ENCODE results near the gene MUC12. TPM values are rescaled to one million over a fixed set of nuclear protein-coding genes. Genes with fewer than 3 reads are reported as not detected.
"Not testable (repeated sequence)": the region's sequence is repeated elsewhere in the genome, so short reads cannot be mapped to it uniquely, and the experiment has no call there.

MUC12 gene
- total RNA-seq, 1 donor from 2014 or later: not detected

- DNase-seq (ENCODE audit: low spot score): no peak
- ATAC-seq: no peak
- intact Hi-C loops (cut with DNase I): no loop called here
These were observed 51.1 kb downstream of the MUC12 start for GRCh38 chr7:101020444-101020843.

DNA sequence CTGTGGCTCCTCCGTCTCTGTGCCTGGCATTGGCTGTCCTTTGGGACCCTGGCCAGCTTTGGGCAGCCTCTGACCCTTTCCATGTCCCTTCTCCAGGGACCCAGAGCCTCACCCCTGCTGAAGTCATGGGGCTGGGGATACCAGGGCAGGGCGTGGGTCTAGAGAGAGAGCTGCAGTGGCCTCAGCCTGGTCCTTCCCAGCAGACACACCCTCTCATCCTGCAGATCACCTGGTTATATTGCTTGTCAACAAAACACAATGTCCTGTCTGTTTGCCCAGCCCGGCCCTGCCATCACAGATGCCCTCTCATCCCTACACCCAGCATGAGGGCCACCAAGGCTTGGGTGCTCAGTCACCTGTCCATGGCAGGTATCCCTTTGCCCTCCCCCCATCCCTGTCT, 52.3 kb downstream of the MUC12 start:
- no peak for ATAC-seq
- no peak for DNase-seq (ENCODE audit: low spot score)
- intact Hi-C loops (cut with DNase I): no loop called here

- ATAC-seq (no peak), DNase-seq (ENCODE audit: low spot score) (no peak)
- intact Hi-C loops (cut with DNase I): no loop called here
These were observed 54.5 kb downstream of the MUC12 start for GRCh38 chr7:101023839-101024238.

GRCh38 chr7:101031082-101031481, 61.7 kb downstream of the MUC12 start:
- ATAC-seq (no peak), DNase-seq (ENCODE audit: low spot score) (no peak)
- intact Hi-C loops (cut with DNase I): no loop called here

DNA sequence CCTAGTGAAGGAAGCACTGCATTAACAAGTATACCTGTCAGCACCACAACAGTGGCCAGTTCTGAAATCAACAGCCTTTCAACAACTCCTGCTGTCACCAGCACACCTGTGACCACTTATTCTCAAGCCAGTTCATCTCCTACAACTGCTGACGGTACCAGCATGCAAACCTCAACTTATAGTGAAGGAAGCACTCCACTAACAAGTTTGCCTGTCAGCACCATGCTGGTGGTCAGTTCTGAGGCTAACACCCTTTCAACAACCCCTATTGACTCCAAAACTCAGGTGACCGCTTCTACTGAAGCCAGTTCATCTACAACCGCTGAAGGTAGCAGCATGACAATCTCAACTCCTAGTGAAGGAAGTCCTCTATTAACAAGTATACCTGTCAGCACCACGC, 66.6 kb downstream of the MUC12 start:
- ATAC-seq: no peak
- DNase-seq (ENCODE audit: low spot score): no peak
- intact Hi-C loops (cut with DNase I): no loop called here

DNA sequence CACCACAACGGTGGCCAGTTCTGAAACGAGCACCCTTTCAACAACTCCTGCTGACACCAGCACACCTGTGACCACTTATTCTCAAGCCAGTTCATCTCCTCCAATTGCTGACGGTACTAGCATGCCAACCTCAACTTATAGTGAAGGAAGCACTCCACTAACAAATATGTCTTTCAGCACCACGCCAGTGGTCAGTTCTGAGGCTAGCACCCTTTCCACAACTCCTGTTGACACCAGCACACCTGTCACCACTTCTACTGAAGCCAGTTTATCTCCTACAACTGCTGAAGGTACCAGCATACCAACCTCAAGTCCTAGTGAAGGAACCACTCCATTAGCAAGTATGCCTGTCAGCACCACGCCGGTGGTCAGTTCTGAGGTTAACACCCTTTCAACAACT, 71.9 kb downstream of the MUC12 start:
- ATAC-seq; intact Hi-C loops (cut with DNase I); DNase-seq (ENCODE audit: low spot score): not testable (repeated sequence)

DNA sequence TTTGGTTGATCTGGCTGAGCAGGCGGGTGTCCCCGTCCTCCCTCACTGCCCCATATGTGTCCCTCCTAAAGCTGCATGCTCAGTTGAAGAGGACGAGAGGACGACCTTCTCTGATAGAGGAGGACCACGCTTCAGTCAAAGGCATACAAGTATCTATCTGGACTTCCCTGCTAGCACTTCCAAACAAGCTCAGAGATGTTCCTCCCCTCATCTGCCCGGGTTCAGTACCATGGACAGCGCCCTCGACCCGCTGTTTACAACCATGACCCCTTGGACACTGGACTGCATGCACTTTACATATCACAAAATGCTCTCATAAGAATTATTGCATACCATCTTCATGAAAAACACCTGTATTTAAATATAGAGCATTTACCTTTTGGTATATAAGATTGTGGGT, 89.0 kb downstream of the MUC12 start:
- ATAC-seq: peak; percentile 73
- DNase-seq (ENCODE audit: low spot score): peak; percentile 83
- intact Hi-C loops (cut with DNase I): loop anchor here (5.0 kb wide), 2 partner anchors 161 to 256 kb away; partner anchors contain the start of gene ACHE

DNA sequence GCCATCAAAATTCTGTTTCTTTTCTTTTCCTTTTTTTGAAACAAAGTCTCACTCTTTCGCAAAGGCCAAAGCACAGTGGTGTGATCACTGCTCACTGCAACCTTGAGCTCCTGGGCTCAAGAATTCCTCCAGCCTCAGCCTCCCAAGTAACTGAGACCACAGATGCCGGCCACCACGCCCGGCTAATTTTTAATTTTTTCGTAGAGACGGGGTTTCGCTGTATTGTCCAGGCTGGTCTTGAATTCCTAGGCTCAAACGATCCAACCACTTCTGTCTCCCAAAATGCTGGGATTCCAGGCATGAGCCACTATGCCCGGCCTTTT, 90.2 kb downstream of the MUC12 start:
- no peak for ATAC-seq
- DNase-seq (ENCODE audit: low spot score): no peak
- intact Hi-C loops (cut with DNase I): loop anchor here (5.0 kb wide), 2 partner anchors 162 to 257 kb away; partner anchors contain the start of gene ACHE

DNA sequence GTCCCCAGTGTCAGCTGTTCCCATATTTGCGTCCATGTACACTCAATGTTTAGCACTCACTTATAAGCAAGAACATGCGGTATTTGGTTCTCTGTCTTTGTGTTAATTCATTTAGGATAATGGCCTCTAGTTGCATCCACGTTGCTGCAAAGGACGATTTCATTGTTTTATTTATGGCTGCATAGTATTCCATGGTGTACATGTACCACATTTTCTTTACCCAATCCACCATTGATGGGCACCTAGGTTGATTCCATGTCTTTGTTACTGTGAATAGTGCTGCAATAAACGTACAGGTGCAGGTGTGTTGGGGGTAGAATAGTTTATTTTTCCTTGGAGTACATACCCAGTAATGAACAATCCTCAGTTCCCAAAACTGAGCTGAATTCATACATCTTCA, 91.6 kb downstream of the MUC12 start:
- intact Hi-C loops (cut with DNase I): no loop called here
- no peak for ATAC-seq

DNA sequence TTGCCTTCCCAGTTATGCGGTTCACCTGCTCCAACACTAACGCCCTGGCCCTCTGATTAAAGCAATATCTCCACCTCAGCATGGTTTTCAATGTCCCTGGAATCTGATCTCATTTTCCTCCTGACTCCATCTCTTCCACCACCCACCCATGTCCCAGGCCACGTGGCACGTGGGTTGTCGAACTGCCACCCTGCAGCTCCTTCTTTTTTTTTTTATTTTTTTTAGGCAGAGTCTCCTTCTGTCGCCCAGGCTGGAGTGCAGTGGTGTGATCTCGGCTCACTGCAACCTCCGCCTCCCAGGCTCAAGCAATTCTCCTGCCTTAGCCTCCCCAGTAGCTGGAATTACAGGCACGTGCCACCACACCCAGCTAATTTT, 94.8 kb downstream of the MUC12 start:
- DNase-seq (ENCODE audit: low spot score); ATAC-seq; intact Hi-C loops (cut with DNase I): not testable (repeated sequence)

More for the DNA sequence above, 91.6 kb downstream of the MUC12 start:
- DNase-seq (ENCODE audit: low spot score): no peak

GRCh38 chr7:101065162-101065561, 95.8 kb downstream of the MUC12 start:
- ATAC-seq; intact Hi-C loops (cut with DNase I); DNase-seq (ENCODE audit: low spot score): not testable (repeated sequence)

- ATAC-seq (no peak), DNase-seq (ENCODE audit: low spot score) (no peak)
- intact Hi-C loops (cut with DNase I): no loop called here
These were observed 96.9 kb downstream of the MUC12 start for GRCh38 chr7:101066141-101066832.

GRCh38 chr7:101066833-101067177, 97.4 kb downstream of the MUC12 start:
- intact Hi-C loops (cut with DNase I): no loop called here
- DNase-seq (ENCODE audit: low spot score) (no peak), ATAC-seq (no peak)

GRCh38 chr7:101068401-101068800, 99.0 kb downstream of the MUC12 start:
- DNase-seq (ENCODE audit: low spot score) (no peak), ATAC-seq (no peak)
- intact Hi-C loops (cut with DNase I): no loop called here

Other genes with a start within 250 kb of the MUC12 start
- not detected for gene EPO, start 249.1 kb upstream of the MUC12 start, total RNA-seq
- gene ZAN, start 236.0 kb upstream of the MUC12 start, total RNA-seq: not detected
- gene EPHB4, start 142.0 kb upstream of the MUC12 start, total RNA-seq: 49.5 TPM
- 28.7 TPM for gene SLC12A9, start 116.9 kb upstream of the MUC12 start, total RNA-seq
- gene TRIP6, start 102.2 kb upstream of the MUC12 start, total RNA-seq: 62.6 TPM
- gene SRRT, start 94.5 kb upstream of the MUC12 start, total RNA-seq: 114 TPM
- 2.9 TPM for gene UFSP1, start 79.8 kb upstream of the MUC12 start, total RNA-seq
- 0.94 TPM for gene ACHE, start 73.7 kb upstream of the MUC12 start, total RNA-seq
- gene MUC3A, start 20.0 kb upstream of the MUC12 start, total RNA-seq: 0.36 TPM
- gene MUC17, start 50.5 kb downstream of the MUC12 start, total RNA-seq: not detected
- gene TRIM56, start 115.9 kb downstream of the MUC12 start, total RNA-seq: 47.1 TPM
- 7.0 TPM for gene SERPINE1, start 157.5 kb downstream of the MUC12 start, total RNA-seq
- gene AP1S1, start 184.9 kb downstream of the MUC12 start, total RNA-seq: 22.1 TPM
- gene VGF, start 196.0 kb downstream of the MUC12 start, total RNA-seq: not detected
- not detected for gene NAT16, start 210.7 kb downstream of the MUC12 start, total RNA-seq
- not detected for gene MOGAT3, start 231.5 kb downstream of the MUC12 start, total RNA-seq
- 89.7 TPM for gene PLOD3, start 248.0 kb downstream of the MUC12 start, total RNA-seq
- gene ZNHIT1, start 248.6 kb downstream of the MUC12 start, total RNA-seq: 44.3 TPM

Data from sciatic nerve (tissue), 2 donors.